Endothelial cell of umbilical vein (primary cell): ENCODE measurements around the gene PID1. TPM values are rescaled to one million over a fixed set of nuclear protein-coding genes. Genes with fewer than 3 reads are reported as not detected.

Source experiments
- BruUV-seq: library from RNA; stranded (reverse); fragments of 400-500 nt; replicated peaks from 2 replicates; lab custom pipeline; 2021; lab: Mats Ljungman, UMichigan
- CTCF ChIA-PET: fragments of 300-600, 350-600 bp; sonication (Branson Sonifier 250); formaldehyde crosslinking; loops from one replicate; lab custom pipeline; 2021; ENCODE audit warnings: antibody characterized with exemption, inconsistent platforms; lab: Charles Lee
- POLR2A ChIA-PET: fragments of 300-600, 350-600 bp; sonication (Branson Sonifier 250); formaldehyde crosslinking; loops from one replicate; lab custom pipeline; 2021; ENCODE audit warnings: antibody characterized with exemption, inconsistent platforms; lab: Charles Lee
- DNase-seq: peaks from one replicate; pipeline ENCODE4 v3.0.0-alpha.2; 2011; ENCODE audit warnings: low read depth, low spot score
- FAIRE-seq: peaks from 2 replicates; lab custom pipeline; 2011; peaks lifted over from hg19 to GRCh38; lab: Jason Lieb, UNC
- H2AFZ ChIP-seq: 2 replicates; pipeline ENCODE4 v1.6.0; 2012; ENCODE audit warnings: low read depth, low read length, control low read depth, inconsistent platforms
- H3K27ac ChIP-seq: 2 replicates; pipeline ENCODE4 v1.5.1; 2011; ENCODE audit warnings: low read depth, mild to moderate bottlenecking, control low read depth, low read length, moderate library complexity; ENCODE audit not compliant: insufficient read depth
- H3K27me3 ChIP-seq, 2 experiments: 2 replicates each; pipeline versions ENCODE4 v1.6.0 to v1.6.1; 2011; ENCODE audit warnings: low read length in 2 of 2, mixed read lengths in 1 of 2; ENCODE audit not compliant: control insufficient read depth in 2 of 2, insufficient read depth in 2 of 2
- H3K36me3 ChIP-seq, 2 experiments: 2 replicates in 1 of 2; 3 replicates in 1 of 2; pipeline ENCODE4 v1.5.1; 2011; ENCODE audit warnings: low read length in 2 of 2, mild to moderate bottlenecking in 1 of 2, moderate library complexity in 1 of 2; ENCODE audit not compliant: control insufficient read depth in 2 of 2, insufficient read depth in 2 of 2; ENCODE audit errors: extremely low read depth in 1 of 2
- H3K4me1 ChIP-seq: 3 replicates; pipeline ENCODE4 v1.5.1; 2011; ENCODE audit warnings: mild to moderate bottlenecking, low read length; ENCODE audit not compliant: control insufficient read depth, insufficient read depth; ENCODE audit errors: extremely low read depth
- H3K4me2 ChIP-seq: 2 replicates; pipeline ENCODE4 v1.6.1; 2011; ENCODE audit warnings: low read length, control low read depth, mixed read lengths; ENCODE audit not compliant: insufficient read depth
- H3K4me3 ChIP-seq, 3 experiments: fragments of 200-600 bp in 1 of 3; sonication (generic), shearing (Covaris generic) in 1 of 3; replicated peaks in 1 of 3; 2 replicates each; pipeline ENCODE4 v1.5.1; 2011 to 2016; ENCODE audit warnings: control low read depth in 3 of 3, low read length in 3 of 3, mild to moderate bottlenecking in 2 of 3, inconsistent platforms in 1 of 3, low read depth in 1 of 3, moderate library complexity in 1 of 3; ENCODE audit not compliant: insufficient read depth in 1 of 3
- H3K79me2 ChIP-seq: 2 replicates; pipeline ENCODE4 v1.6.0; 2012; ENCODE audit warnings: low read length, inconsistent platforms; ENCODE audit not compliant: control insufficient read depth, insufficient read depth
- H3K9ac ChIP-seq: replicated peaks from 2 replicates; pipeline ENCODE3; 2011; ENCODE audit warnings: low read length, control low read depth; ENCODE audit not compliant: insufficient read depth; ENCODE audit errors: extremely low read depth
- H3K9me1 ChIP-seq: replicated peaks from 3 replicates; pipeline ENCODE4 v1.6.0; 2011; ENCODE audit warnings: mild to moderate bottlenecking, low read length; ENCODE audit not compliant: control insufficient read depth, insufficient read depth; ENCODE audit errors: extremely low read depth
- H3K9me3 ChIP-seq: replicated peaks from 2 replicates; pipeline ENCODE4 v1.5.1; 2012; ENCODE audit warnings: low read length, inconsistent platforms; ENCODE audit not compliant: control insufficient read depth, insufficient read depth
- H4K20me1 ChIP-seq: replicated peaks from 2 replicates; pipeline ENCODE3; 2011; ENCODE audit warnings: mild to moderate bottlenecking, low read length; ENCODE audit not compliant: control insufficient read depth, insufficient read depth; ENCODE audit errors: extremely low read depth
- CTCF ChIP-seq, 2 donors: IDR thresholded peaks; 1 replicate in 1 of 2; 2 replicates in 1 of 2; pipeline ENCODE4 v1.5.1; 2011; ENCODE audit warnings: low read length in 2 of 2, mild to moderate bottlenecking in 2 of 2, moderate library complexity in 2 of 2, control low read depth in 1 of 2, inconsistent platforms in 1 of 2, low read depth in 1 of 2; ENCODE audit not compliant: insufficient read depth in 1 of 2; ENCODE audit errors: extremely low read depth in 1 of 2
- EZH2 ChIP-seq: IDR thresholded peaks from 2 replicates; pipeline ENCODE4 v1.6.1; 2012; ENCODE audit warnings: borderline replicate concordance, low read depth, mild to moderate bottlenecking, moderate library complexity, low read length, inconsistent platforms; ENCODE audit not compliant: severe bottlenecking
- FOS ChIP-seq: IDR thresholded peaks from 2 replicates; pipeline ENCODE4 v1.6.1; 2011; ENCODE audit warnings: mild to moderate bottlenecking, low read length, moderate library complexity, borderline replicate concordance; ENCODE audit not compliant: insufficient read depth
- GATA2 ChIP-seq: IDR thresholded peaks from 2 replicates; pipeline ENCODE4 v1.7.0; 2011; ENCODE audit warnings: low read depth, mild to moderate bottlenecking, moderate library complexity, mixed read lengths, low read length; ENCODE audit not compliant: insufficient read length, insufficient read depth
- JUN ChIP-seq: IDR thresholded peaks from 2 replicates; pipeline ENCODE4 v1.6.1; 2011; ENCODE audit warnings: borderline replicate concordance, low read depth; ENCODE audit not compliant: insufficient read length, insufficient read depth
- MAX ChIP-seq: IDR thresholded peaks from 2 replicates; pipeline ENCODE4 v1.6.1; 2011; ENCODE audit not compliant: insufficient read depth, insufficient read length
- MYC ChIP-seq: IDR thresholded peaks from one replicate; pipeline ENCODE4 v1.6.1; 2011; ENCODE audit warnings: mild to moderate bottlenecking, low read depth, low read length
- POLR2A ChIP-seq: IDR thresholded peaks from 2 replicates; pipeline ENCODE4 v1.6.1; 2012; ENCODE audit warnings: low read depth, mild to moderate bottlenecking, control low read depth, low read length
- POLR2AphosphoS5 ChIP-seq: IDR thresholded peaks from 2 replicates; pipeline ENCODE4 v1.6.1; 2012; ENCODE audit warnings: low read depth, mild to moderate bottlenecking, control low read depth, low read length, moderate library complexity; ENCODE audit not compliant: insufficient read depth
- dilution Hi-C: fragments of 300-500 bp; cut with MboI; formaldehyde crosslinking; loops from one replicate; pipeline ENCODE4 v1.15.0; 2019; ENCODE audit warnings: low sequenced_read_pairs; ENCODE audit not compliant: extremely low pct_ligation_motif_present
- intact Hi-C: fragments of 100-400 bp; cut with micrococcal nuclease; formaldehyde crosslinking; loops from one replicate; pipeline ENCODE4 v1.10.0; 2022
- polyA plus RNA-seq, 4 experiments: library from polyadenylated mRNA; depleted of rRNA in 3 of 4; stranded (reverse) in 3 of 4; unstranded in 1 of 4; fragments of >200 nt; gene quantifications; 2 replicates each; pipeline versions ENCODE4 v1.2.1 to v1.2.3, GENCODE V29; 2011 to 2012; ENCODE audit warnings: missing spikeins in 1 of 4
- total RNA-seq: library from RNA; stranded (reverse); gene quantifications from 2 replicates; pipeline ENCODE4 v1.2.3, GENCODE V29; 2021

The PID1 gene
- total and polyA plus RNA-seq, 2 donors (not counting 3 experiments of a cell fraction or from before 2014, with no cell fraction given) = not detected

DNA sequence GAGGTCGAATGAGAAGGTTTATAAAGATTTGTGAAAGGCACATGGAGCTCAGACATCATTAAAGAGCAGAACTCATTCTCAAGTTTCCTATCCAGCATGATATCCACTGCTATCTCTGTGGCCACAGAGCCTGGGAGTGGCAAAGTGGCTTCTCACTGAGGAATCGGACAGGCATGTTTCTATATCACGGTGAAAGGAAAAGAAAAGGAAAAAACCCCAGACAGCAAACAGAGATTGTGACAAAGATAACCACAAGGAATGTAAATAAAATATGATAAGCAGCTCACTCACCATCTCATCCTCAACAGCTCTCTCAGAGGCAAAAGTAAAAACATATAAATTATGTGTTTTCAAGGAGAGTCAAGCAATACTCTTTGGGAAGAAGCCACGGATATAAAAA lies 2.5 kb downstream of the PID1 start:
- no peaks in the 10 kb centered on the region for H3K4me1 ChIP-seq
- H3K79me2 ChIP-seq = no peaks in the 10 kb centered on the region
- no TSS peak for BruUV-seq
- ChIA-PET CTCF (no interaction called here), POLR2A (no interaction called here)
- intact Hi-C loops = no loop called here
- no peaks in the 10 kb centered on the region for H3K27me3 ChIP-seq
- no peak overlapping the region for H3K9ac ChIP-seq
- H4K20me1 ChIP-seq = no peaks in the 10 kb centered on the region
- H3K36me3 ChIP-seq = no peaks in the 10 kb centered on the region
- dilution Hi-C loops = no loop called here
- peaks cover 3% of the 10 kb centered on the region for H3K9me3 ChIP-seq
- DNase-seq (no peak), FAIRE-seq (no peak)
- no peak overlapping the region for H2AFZ ChIP-seq
- no peak overlapping the region for H3K4me3 ChIP-seq
- no peaks in the 10 kb centered on the region for H3K9me1 ChIP-seq
- no peak overlapping the region for H3K27ac ChIP-seq
- TF ChIP-seq JUN (no peak), MAX (no peak), POLR2AphosphoS5 (no peak), MYC (no peak), GATA2 (no peak), CTCF (IDR thresholded peaks at IDR 0.05; ENCODE audit: extremely low read depth in 1 of 2, insufficient read depth in 1 of 2, low read depth in 1 of 2, low read length in 2 of 2) (no peak), EZH2 (no peak), POLR2A (no peak), FOS (no peak)
- H3K4me2 ChIP-seq = no peak overlapping the region
